Activated CD4-positive, alpha-beta T cell treated with anti-CD3 and anti-CD28 coated beads for 4 hours (primary cell): ENCODE results near the gene CELF4.

Experiments
- DNase-seq, 2 donors: peaks; one replicate each; pipeline ENCODE4 v3.0.0-alpha.2; 2020

Gene CELF4

GRCh38 chr18:37565101-37565976, at the start of gene CELF4:
Gene CELF4 (minus strand): TSS chr18:37565798.
- DNase-seq = no peak

GRCh38 chr18:37613253-37613565, 47.6 kb upstream of the CELF4 start:
- no peak for DNase-seq

- DNase-seq = no peak
These were observed 47.1 kb upstream of the CELF4 start for GRCh38 chr18:37612524-37613252.

GRCh38 chr18:37611614-37612279, 46.1 kb upstream of the CELF4 start:
- DNase-seq = no peak

- DNase-seq = no peak
These were observed 43.3 kb upstream of the CELF4 start for GRCh38 chr18:37608876-37609275.

GRCh38 chr18:37607281-37607680, 41.7 kb upstream of the CELF4 start:
- DNase-seq = no peak

- no peak for DNase-seq
These were observed 38.4 kb upstream of the CELF4 start for GRCh38 chr18:37604032-37604431.

GRCh38 chr18:37598966-37599896, 33.6 kb upstream of the CELF4 start:
- DNase-seq = no peak

GRCh38 chr18:37598396-37598795, 32.8 kb upstream of the CELF4 start:
- DNase-seq = no peak

- no peak for DNase-seq
These were observed 24.7 kb upstream of the CELF4 start for GRCh38 chr18:37590346-37590745.

GRCh38 chr18:37588289-37588688, 22.7 kb upstream of the CELF4 start:
- no peak for DNase-seq

- no peak for DNase-seq
These were observed 21.1 kb upstream of the CELF4 start for GRCh38 chr18:37586656-37587225.

GRCh38 chr18:37584952-37585695, 19.5 kb upstream of the CELF4 start:
- DNase-seq = no peak

- DNase-seq = no peak
These were observed 18.6 kb upstream of the CELF4 start for GRCh38 chr18:37584217-37584616.

- DNase-seq = no peak
These were observed 16.7 kb upstream of the CELF4 start for GRCh38 chr18:37582261-37582660.

GRCh38 chr18:37578886-37579513, 13.4 kb upstream of the CELF4 start:
- no peak for DNase-seq

GRCh38 chr18:37578182-37578678, 12.6 kb upstream of the CELF4 start:
- no peak for DNase-seq

- DNase-seq = no peak
These were observed 11.5 kb upstream of the CELF4 start for GRCh38 chr18:37577051-37577611.

GRCh38 chr18:37575646-37576045, 10.0 kb upstream of the CELF4 start:
- no peak for DNase-seq

- no peak for DNase-seq
These were observed 8.5 kb upstream of the CELF4 start for GRCh38 chr18:37574113-37574512.

- DNase-seq = no peak
These were observed 7.1 kb upstream of the CELF4 start for GRCh38 chr18:37572736-37573135.
